Endodermal cell (in vitro differentiated cells): ENCODE measurements around the gene A3GALT2. TPM values are rescaled to one million over a fixed set of nuclear protein-coding genes. Genes with fewer than 3 reads are reported as not detected.

Source experiments
- DNase-seq: peaks from one replicate; pipeline ENCODE4 v3.0.0-alpha.2; 2017
- H3K27ac ChIP-seq: 2 replicates; pipeline ENCODE4 v1.5.1; 2013; ENCODE audit warnings: mild to moderate bottlenecking, low read depth, low read length, moderate library complexity
- H3K27me3 ChIP-seq: 2 replicates; pipeline ENCODE4 v1.6.1; 2013; ENCODE audit warnings: mild to moderate bottlenecking, low read length, moderate library complexity; ENCODE audit not compliant: insufficient read depth, control insufficient read depth, poor library complexity, severe bottlenecking
- H3K36me3 ChIP-seq: 2 replicates; pipeline ENCODE4 v1.7.0; 2013; ENCODE audit warnings: mild to moderate bottlenecking, low read length, moderate library complexity; ENCODE audit not compliant: control insufficient read depth, insufficient read depth
- H3K4me1 ChIP-seq: one replicate; pipeline ENCODE4 v1.7.0; 2013; ENCODE audit warnings: low read length; ENCODE audit not compliant: control insufficient read depth, insufficient read depth
- H3K4me3 ChIP-seq: 2 replicates; pipeline ENCODE4 v1.5.1; 2013; ENCODE audit warnings: mild to moderate bottlenecking, low read length, moderate library complexity
- H3K9ac ChIP-seq: 2 replicates; pipeline ENCODE4 v1.6.1; 2013; ENCODE audit warnings: mild to moderate bottlenecking, low read length, moderate library complexity; ENCODE audit not compliant: poor library complexity, severe bottlenecking; ENCODE audit errors: extremely low read depth
- H3K9me3 ChIP-seq: 2 replicates; pipeline ENCODE4 v1.6.1; 2013; ENCODE audit warnings: mild to moderate bottlenecking, low read length, moderate library complexity; ENCODE audit not compliant: control insufficient read depth
- H3K27ac Mint-ChIP-seq: 2 replicates; pipeline ENCODE4 v1.8.0; 2020; ENCODE audit warnings: mixed read lengths
- H3K27me3 Mint-ChIP-seq: 2 replicates; pipeline ENCODE4 v1.8.0; 2021; ENCODE audit warnings: mild to moderate bottlenecking, mixed read lengths; ENCODE audit not compliant: insufficient read depth
- H3K36me3 Mint-ChIP-seq: 2 replicates; pipeline ENCODE4 v1.8.0; 2020; ENCODE audit warnings: low read depth, mixed read lengths
- H3K4me1 Mint-ChIP-seq: 2 replicates; pipeline ENCODE4 v1.8.0; 2020; ENCODE audit warnings: mixed read lengths
- H3K4me3 Mint-ChIP-seq: 2 replicates; pipeline ENCODE4 v1.8.0; 2020; ENCODE audit warnings: mild to moderate bottlenecking, moderate library complexity, mixed read lengths
- H3K9me3 Mint-ChIP-seq: 2 replicates; pipeline ENCODE4 v1.8.0; 2020; ENCODE audit warnings: mild to moderate bottlenecking, mixed read lengths
- CTCF ChIP-seq: fragments of 200-600 bp; sonication (generic); conservative IDR thresholded peaks from 2 replicates; pipeline ENCODE4 v1.5.0; 2021; ENCODE audit warnings: antibody characterized with exemption, mild to moderate bottlenecking
- WGBS, 2 experiments: methylation state at CpG; one replicate each; pipeline versions ENCODE4 v1.1.5 to v1.1.7; 2013; ENCODE audit warnings: missing lambda C conversion rate in 2 of 2, mixed read lengths in 1 of 2; ENCODE audit not compliant: insufficient coverage in 1 of 2, insufficient read length in 1 of 2; 5-methylcytosine and 5-hydroxymethylcytosine counted together
- total RNA-seq, 2 donors: library from RNA; stranded (reverse); fragmentation: NEBNext Ultra II Directional in 1 of 2; extraction: Animal tissue kit (Norgen Biotek cat#: 25700) in 1 of 2; gene quantifications; 2 replicates in 1 of 2; 3 replicates in 1 of 2; pipeline ENCODE4 v1.2.1, GENCODE V29; 2021

Gene A3GALT2
- total RNA-seq, 2 donors from 2014 or later = not detected

- Histone ChIP-seq H3K4me1 (no peaks in the 10 kb centered on the region), H3K9ac (no peak overlapping the region), H3K4me3 (no peak overlapping the region), H3K36me3 (peaks cover 49% of the 10 kb centered on the region), H3K9me3 (no peaks in the 10 kb centered on the region), H3K27me3 (no peaks in the 10 kb centered on the region), H3K27ac (no peak overlapping the region)
- Mint-ChIP-seq H3K36me3 (peaks cover 56% of the 10 kb centered on the region), H3K4me3 (no peak overlapping the region), H3K27ac (no peak overlapping the region), H3K4me1 (peaks cover 9% of the 10 kb centered on the region), H3K9me3 (peaks cover 7% of the 10 kb centered on the region), H3K27me3 (no peaks in the 10 kb centered on the region)
- no peak for DNase-seq
- no peak for TF ChIP-seq CTCF
- 93 to 94% methylated on average over 5 to 8 of the region's 8 CpGs for WGBS, 2 experiments
These were observed 34.3 kb downstream of the A3GALT2 start for GRCh38 chr1:33286451-33287185.

- peaks cover 9% of the 10 kb centered on the region for H3K4me1 Mint-ChIP-seq
- TF ChIP-seq CTCF = no peak
- H3K36me3 Mint-ChIP-seq = peaks cover 60% of the 10 kb centered on the region
- no peak overlapping the region for H3K4me3 Mint-ChIP-seq
- H3K9me3 Mint-ChIP-seq = peaks cover under 1% of the 10 kb centered on the region
- no peak overlapping the region for H3K9ac ChIP-seq
- H3K9me3 ChIP-seq = no peaks in the 10 kb centered on the region
- WGBS, 2 experiments = 96 to 100% methylated on average over 6 of the region's 6 CpGs
- no peak overlapping the region for H3K27ac ChIP-seq
- no peaks in the 10 kb centered on the region for H3K27me3 ChIP-seq
- DNase-seq = no peak
- H3K4me3 ChIP-seq = no peak overlapping the region
- no peak overlapping the region for H3K27ac Mint-ChIP-seq
- peaks cover 62% of the 10 kb centered on the region for H3K36me3 ChIP-seq
- H3K4me1 ChIP-seq = no peaks in the 10 kb centered on the region
- no peaks in the 10 kb centered on the region for H3K27me3 Mint-ChIP-seq
These were observed 36.8 kb downstream of the A3GALT2 start for GRCh38 chr1:33284049-33284448.

- H3K9me3 ChIP-seq = no peaks in the 10 kb centered on the region
- H3K4me1 ChIP-seq = no peaks in the 10 kb centered on the region
- no peaks in the 10 kb centered on the region for H3K27me3 Mint-ChIP-seq
- no peak for DNase-seq
- H3K27ac Mint-ChIP-seq = no peak overlapping the region
- peaks cover 9% of the 10 kb centered on the region for H3K4me1 Mint-ChIP-seq
- no peak overlapping the region for H3K4me3 Mint-ChIP-seq
- no peaks in the 10 kb centered on the region for H3K9me3 Mint-ChIP-seq
- no peak overlapping the region for H3K9ac ChIP-seq
- WGBS, 2 experiments = 97 to 100% methylated on average over 3 of the region's 3 CpGs
- no peak overlapping the region for H3K27ac ChIP-seq
- no peaks in the 10 kb centered on the region for H3K27me3 ChIP-seq
- H3K4me3 ChIP-seq = no peak overlapping the region
- H3K36me3 Mint-ChIP-seq = peaks cover 58% of the 10 kb centered on the region
- peaks cover 63% of the 10 kb centered on the region for H3K36me3 ChIP-seq
- no peak for TF ChIP-seq CTCF
These were observed 38.1 kb downstream of the A3GALT2 start for GRCh38 chr1:33282791-33283190.
